Muscle of back (tissue), 11 donors: ENCODE data around the gene TK2. TPM values are rescaled to one million over a fixed set of nuclear protein-coding genes. Genes with fewer than 3 reads are reported as not detected.
"Not testable (repeated sequence)": the region's sequence is repeated elsewhere in the genome, so short reads cannot be mapped to it uniquely, and the experiment has no call there.

Experiments
- DNase-seq, 3 donors: peaks; one replicate each; pipeline versions ENCODE4 v3.0.0 to v3.0.0-alpha.2; 2013
- polyA plus RNA-seq, 10 donors: library from polyadenylated mRNA; unstranded; fragments of 120-200 nt; gene quantifications; one replicate each; pipeline ENCODE4 v1.2.1, GENCODE V29; 2013; ENCODE audit not compliant: insufficient read length in 10 of 10

TK2 gene
- polyA plus RNA-seq, 10 donors: 12.0 to 20.3 (median 15.8) TPM

- no peak for DNase-seq
Observed at GRCh38 chr16:66508914-66509496, 40.9 kb downstream of the TK2 start.

GRCh38 chr16:66508248-66508913, 41.5 kb downstream of the TK2 start:
- no peak for DNase-seq

- DNase-seq: no peak
Observed at GRCh38 chr16:66507731-66508239, 42.1 kb downstream of the TK2 start.

GRCh38 chr16:66503612-66504011, 46.3 kb downstream of the TK2 start:
- DNase-seq: no peak

- no peak for DNase-seq
Observed at GRCh38 chr16:66503030-66503429, 46.9 kb downstream of the TK2 start.

- no peak for DNase-seq
Observed at GRCh38 chr16:66502020-66502913, 47.7 kb downstream of the TK2 start.

GRCh38 chr16:66501563-66501962, 48.4 kb downstream of the TK2 start:
- DNase-seq: not testable (repeated sequence)

GRCh38 chr16:66497921-66498320, 52.0 kb downstream of the TK2 start:
- not testable (repeated sequence) for DNase-seq

GRCh38 chr16:66496226-66496625, 53.7 kb downstream of the TK2 start:
- DNase-seq: not testable (repeated sequence)

GRCh38 chr16:66495440-66495839, 54.5 kb downstream of the TK2 start:
- no peak for DNase-seq

- no peak for DNase-seq
Observed at GRCh38 chr16:66494916-66495315, 55.0 kb downstream of the TK2 start.

- no peak for DNase-seq
Observed at GRCh38 chr16:66493490-66494401, 56.2 kb downstream of the TK2 start.

- DNase-seq: no peak
Observed at GRCh38 chr16:66491716-66492064, 58.2 kb downstream of the TK2 start.

GRCh38 chr16:66490774-66491715, 58.9 kb downstream of the TK2 start:
- DNase-seq: no peak

- DNase-seq: no peak
Observed at GRCh38 chr16:66489818-66490217, 60.1 kb downstream of the TK2 start.

GRCh38 chr16:66489385-66489784, 60.5 kb downstream of the TK2 start:
- no peak for DNase-seq

- no peak for DNase-seq
Observed at GRCh38 chr16:66488505-66488904, 61.4 kb downstream of the TK2 start.

GRCh38 chr16:66487580-66488275, 62.2 kb downstream of the TK2 start:
- no peak for DNase-seq

- DNase-seq: peak; percentile 36 to 81 (median 62)
Observed at GRCh38 chr16:66486773-66487579, 62.9 kb downstream of the TK2 start.
